Skeletal muscle cell (primary cell): Measurements from ENCODE around the gene TMEM209.
"Not testable (repeated sequence)": the region's sequence is repeated elsewhere in the genome, so short reads cannot be mapped to it uniquely, and the experiment has no call there.

Experiments used
- DNase-seq: peaks from one replicate; pipeline ENCODE4 v3.0.0-alpha.2; 2010; ENCODE audit warnings: low read depth
- H3K4me3 ChIP-seq: 2 replicates; pipeline ENCODE4 v1.5.1; 2011; ENCODE audit warnings: low read depth, mild to moderate bottlenecking, control low read depth, low read length, moderate library complexity

The TMEM209 gene

DNA sequence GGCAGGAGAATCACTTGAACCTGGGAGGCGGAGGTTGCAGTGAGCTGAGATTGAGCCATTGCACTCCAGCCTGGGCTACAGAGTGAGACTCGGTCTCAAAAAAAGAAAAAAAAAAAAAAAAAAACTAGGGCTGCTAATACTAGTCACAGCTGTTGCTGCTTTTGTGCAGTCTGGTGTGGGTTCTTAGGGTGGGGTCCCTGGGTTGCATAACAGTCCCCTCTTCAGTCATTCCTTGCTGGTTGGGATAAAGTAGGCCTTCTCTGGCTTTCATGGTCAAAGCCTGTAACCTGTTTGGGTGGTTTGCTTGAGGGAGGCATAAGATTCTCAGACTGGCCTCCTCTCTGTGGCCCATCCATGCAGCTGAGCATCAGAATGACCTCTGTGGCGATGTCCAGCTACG, 16.5 kb upstream of the TMEM209 start:
- no peak overlapping the region for H3K4me3 ChIP-seq
- DNase-seq: no peak

DNA sequence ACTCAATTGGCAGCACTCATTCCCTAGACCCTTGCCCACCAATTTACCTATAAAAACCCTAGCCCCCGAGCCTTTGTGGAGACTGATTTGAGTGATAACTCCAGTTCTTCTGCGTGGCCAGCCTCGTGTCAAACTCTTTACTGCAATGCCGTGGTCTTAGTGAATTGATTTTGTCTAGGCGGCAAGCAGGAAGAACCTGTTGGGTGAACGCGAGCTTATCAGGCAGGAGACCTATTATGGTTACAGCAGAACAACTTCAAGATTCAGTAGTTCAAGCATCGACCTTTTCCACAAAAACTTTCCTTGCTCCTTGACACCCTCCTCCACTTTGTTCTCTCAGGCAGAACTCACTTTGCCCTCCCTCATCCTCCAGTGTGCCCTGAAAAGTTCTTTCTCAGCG, 14.7 kb upstream of the TMEM209 start:
- no peak for DNase-seq
- no peak overlapping the region for H3K4me3 ChIP-seq

DNA sequence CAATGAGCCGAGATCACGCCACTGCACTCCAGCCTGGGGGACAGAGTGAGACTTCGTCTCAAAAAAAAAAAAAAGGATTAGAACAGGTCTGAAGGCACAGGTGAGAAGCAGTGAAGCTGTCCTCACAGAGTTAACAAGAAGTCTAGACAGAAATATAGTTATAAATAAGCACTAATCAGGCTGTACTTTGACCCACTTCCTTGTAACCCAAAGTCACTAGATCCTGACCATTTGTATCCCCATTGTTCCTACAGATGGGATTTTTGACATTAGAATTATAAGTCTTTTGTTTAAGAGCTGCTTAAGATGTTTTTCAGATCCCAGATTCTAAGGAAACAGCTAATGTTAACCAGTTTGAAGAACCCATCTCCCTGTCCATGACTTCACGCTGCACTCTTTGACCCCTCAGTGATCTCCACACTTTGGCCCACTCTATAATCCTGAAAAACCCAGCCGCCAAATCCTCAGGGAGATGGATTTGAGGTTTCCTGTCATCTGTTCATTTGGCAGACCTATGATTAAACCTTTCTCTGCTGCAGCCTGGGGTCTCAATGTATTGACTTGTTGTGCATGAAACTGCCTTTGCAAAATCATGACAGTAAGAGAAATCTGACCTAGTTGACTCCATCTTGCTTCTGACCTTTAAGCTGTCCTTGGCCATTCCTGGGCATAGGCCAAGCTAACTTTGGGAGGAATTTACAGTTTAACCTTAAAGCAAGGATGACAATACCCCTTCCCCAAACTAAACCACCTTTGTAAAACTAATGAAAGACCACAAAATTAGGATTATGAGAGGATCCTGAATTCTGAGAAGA, 13.8 kb upstream of the TMEM209 start:
- DNase-seq: no peak
- no peak overlapping the region for H3K4me3 ChIP-seq

DNA sequence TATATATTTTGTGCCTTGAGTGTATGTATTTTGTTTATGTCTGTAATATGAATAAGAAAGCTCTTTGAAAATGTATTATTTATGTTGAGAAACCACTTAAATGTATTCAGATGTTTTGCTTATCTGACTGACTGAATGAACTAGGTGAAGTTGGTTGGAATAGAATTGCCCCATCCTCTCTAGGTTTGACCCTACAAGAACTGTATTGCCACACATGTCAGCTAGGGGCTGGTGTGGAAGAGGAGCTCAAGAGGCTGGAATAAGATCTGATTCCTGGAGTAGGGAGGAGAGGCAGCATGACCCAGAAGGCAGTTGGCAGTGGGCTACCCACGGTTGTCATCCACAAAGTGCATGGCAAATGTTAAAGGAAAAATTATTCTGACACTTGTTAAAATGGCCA, 11.5 kb upstream of the TMEM209 start:
- H3K4me3 ChIP-seq: no peak overlapping the region
- DNase-seq: no peak

DNA sequence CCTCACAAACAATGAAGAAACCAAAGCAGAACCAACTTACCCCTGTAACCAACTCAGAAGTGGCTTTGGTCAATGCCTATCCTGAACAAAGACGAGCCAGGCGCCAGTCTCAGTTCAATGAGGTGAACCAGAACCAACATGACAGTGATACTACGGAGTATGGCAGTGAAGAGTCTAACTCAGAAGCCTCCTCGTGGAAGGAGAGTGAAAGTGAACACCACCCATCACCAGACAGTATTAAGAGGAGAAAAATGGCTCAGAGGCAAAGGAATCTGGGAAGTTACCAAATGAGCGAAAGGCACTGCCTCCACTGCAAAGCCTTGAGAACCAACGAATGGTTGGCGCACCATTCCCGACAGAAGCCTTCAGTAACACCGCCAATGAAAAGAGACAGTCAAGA, 10.8 kb upstream of the TMEM209 start:
- no peak overlapping the region for H3K4me3 ChIP-seq
- DNase-seq: no peak

DNA sequence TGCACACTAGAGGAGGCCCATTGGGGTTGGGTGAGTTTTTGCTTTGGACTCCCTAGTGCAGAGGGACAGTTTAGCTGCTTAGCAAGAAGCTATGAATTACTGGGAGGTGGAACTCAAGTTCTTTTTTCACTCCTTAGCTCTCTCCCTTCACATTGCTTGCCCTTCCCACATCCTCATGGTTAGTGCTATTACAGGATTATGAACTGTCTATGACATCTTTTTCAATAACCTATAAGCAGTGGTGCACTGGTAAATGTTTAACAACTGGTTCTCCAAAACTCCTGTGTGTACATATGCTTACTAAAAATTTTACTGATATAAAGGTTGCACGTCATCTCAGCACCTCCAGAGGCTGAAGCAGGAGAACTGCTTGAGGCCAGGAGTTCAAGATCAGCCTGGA, 8.6 kb upstream of the TMEM209 start:
- H3K4me3 ChIP-seq: no peak overlapping the region
- no peak for DNase-seq

DNA sequence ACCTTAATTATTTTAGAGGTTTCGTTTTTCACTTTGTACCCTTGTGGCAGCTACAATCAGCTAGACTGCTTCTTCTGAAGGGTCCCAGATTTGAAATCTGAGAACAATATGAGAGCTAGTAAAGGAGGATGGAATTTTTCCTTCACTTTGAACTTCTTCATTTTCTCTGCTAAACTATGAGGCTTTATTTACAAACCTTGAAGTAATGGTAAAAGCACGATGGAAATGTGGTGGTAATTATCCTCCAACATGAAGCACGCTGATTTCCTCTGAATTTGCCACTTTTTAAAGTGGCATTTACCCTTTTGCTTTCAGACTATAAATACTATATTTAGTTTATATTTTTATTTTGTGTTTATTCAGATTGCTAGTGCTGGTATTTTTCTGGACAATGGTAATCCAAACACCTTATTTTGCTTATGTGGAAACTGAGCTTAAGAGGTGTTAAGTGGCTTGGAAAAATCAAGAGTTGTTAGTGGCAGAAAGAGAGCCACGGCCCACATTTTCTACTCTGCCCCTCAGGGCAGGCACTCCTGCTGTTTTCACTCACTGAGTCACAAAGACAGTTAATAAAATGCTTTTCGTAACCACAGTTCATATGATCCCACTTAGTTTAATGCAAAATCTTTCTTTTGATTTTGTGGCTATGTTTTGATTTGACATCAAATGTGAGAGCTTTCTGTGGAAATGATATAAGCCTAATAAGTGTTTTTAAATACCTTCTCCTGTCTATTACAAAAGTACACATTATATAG, 5.2 kb upstream of the TMEM209 start:
- H3K4me3 ChIP-seq: no peak overlapping the region
- no peak for DNase-seq

DNA sequence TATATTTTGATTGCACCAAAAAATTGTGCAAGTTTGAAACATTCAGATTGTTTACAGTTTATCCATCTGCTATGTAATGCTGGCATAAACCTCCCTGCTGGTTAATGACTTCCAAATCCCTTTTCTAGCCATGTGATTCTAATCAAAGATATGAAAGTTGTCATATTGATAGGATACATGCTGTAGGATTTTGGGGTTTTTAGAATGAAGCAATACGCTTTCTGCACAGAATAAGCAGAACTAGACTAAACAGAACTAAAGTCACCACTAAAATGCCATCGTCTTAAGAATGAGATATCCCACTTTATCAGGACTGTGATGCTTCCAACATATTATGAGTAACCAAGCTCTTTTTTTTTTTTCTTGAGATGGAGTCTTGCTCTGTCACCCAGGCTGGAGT, 3.3 kb upstream of the TMEM209 start:
- DNase-seq: no peak
- H3K4me3 ChIP-seq: no peak overlapping the region

DNA sequence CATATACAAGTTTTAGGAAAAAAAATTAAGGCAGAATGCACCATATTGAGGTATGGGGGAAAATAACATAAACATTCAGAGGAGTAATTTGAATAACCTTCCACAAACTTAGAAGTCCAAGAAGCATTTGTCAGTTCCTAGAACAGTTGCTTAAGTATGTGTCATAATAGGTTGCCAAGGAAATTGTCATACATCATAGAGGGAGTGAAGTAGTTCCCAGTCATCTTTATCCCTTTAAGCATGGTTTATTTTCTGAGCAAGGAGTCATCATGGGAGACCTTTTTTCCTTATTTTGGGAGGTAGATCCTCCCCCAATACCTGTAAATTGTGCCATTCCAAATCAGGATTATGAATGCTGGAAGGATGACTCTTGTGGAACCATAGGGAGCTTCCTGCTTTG, 2.4 kb upstream of the TMEM209 start, which contains the start of gene SSMEM1:
TSS of gene SSMEM1 (plus strand) at position 219 of the 400 bp plus-strand sequence. CDS start at position 270, 51 bp downstream.
- no peak within 1 kb of the TSS for H3K4me3 ChIP-seq
- peak; percentile 39 for DNase-seq

DNA sequence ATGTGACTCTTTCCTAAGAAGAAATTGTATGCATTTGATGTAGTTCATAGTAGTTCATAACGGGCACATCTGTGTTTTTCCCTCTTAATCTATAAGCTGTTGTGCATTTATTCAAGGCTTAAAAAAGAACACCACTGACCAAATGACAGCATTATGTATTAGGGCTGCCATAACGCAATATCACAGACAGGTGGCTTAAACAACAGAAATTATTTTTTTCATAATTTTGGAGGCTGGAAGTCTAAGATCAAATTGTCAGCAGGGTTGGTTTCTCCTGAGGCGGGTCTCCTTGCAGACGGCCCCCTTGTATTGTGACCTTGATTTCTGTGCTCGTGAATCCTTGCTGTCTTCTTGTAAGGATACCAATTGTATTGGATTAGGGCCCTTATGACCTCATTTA, 1.8 kb upstream of the TMEM209 start:
- DNase-seq: no peak
- H3K4me3 ChIP-seq: no peak overlapping the region

DNA sequence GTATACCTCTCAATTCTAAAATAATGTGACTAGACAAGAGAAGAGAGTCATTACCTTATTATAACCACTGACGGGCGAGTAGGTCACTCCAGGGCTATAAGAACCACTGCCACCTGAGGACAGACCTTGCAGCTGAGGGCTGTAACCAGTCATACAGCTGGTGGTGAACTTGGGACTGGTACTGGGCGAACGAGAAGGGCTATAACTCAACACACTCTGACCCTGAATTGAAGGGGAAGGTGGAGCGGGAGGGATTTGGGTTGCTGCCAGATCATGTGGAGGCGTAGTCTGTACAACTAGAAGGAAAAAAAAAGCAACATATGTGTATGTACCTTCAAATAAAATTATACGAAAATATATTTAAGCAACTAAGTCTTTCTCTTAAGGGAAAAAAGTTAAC, 3.4 kb downstream of the TMEM209 start:
- no peak for DNase-seq
- H3K4me3 ChIP-seq: no peak overlapping the region

DNA sequence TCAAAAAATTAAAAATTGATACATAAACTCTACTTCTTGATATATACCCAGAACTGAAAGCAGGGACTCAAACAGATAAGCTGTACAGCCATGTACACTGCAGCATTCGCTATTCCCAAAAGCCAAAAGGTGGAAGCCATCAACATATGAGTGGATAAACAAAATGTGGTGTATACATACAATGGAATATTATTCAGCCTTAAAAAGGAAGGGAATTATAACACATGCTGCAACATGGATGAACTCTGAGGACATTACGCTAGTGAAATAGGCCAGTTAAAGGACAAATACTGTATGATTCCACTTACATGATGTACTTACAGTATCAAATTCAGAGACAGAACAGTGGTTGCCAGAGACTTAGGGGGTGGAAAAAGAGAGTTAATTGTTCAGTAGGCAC, 8.1 kb downstream of the TMEM209 start:
- no peak overlapping the region for H3K4me3 ChIP-seq
- no peak for DNase-seq

DNA sequence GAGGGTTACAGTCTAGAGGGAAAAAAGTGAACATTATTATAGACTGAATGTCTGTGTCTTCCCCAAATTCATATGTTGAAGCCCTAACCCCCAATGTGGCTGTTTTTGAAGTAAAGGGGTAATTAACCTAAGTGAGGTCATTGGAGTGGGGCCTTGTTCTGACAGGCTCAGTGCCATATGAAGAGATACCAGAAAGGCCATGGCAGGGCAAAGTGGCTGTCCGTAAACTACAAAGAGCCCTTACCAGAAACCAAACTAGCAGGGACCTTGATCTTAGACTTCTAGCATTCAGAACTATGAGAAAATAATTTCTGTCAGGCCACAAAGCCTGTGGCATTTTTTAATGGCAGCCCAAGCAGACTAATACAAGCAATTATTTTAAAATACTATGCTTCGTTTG, 8.7 kb downstream of the TMEM209 start:
- DNase-seq: no peak

DNA sequence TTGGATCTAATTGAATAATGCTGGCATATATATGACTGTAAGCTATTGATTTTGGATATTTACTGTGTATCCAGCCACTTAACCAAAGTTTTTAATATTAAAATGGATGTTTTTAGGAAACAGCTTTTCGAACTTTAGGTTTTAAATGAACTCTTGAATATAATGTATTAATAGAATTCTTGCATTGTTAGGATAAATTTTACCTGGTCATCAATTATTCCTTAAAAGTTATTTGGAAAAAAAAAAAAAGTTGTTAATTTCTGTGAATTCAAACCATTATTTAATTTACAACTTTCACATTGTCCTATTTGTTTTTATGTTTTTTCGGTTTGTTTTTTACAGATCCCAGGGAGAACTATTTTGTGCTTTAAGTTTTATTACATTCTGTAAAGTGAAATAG, 9.8 kb downstream of the TMEM209 start:
- no peak for DNase-seq
- no peak overlapping the region for H3K4me3 ChIP-seq

More for the DNA sequence above, 8.7 kb downstream of the TMEM209 start:
- no peak overlapping the region for H3K4me3 ChIP-seq

DNA sequence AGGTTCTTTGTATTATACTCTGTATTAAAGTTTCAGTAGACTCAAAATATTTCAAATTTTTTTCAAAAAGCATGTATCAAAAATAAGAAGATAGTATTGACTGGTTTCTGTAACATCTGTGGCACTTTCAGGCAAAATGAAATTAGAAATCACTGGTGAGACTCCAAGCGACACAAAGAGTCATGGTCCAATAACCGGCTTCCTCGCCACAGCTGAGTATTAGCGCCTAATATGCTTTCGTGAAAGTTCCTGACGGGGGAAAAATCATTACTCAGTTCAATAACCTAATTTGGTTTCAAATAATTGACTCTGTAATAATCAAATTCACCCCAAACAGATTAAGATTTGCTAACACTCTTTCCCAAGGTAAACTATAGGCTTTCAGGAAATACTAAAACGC, 13.4 kb downstream of the TMEM209 start:
- no peak overlapping the region for H3K4me3 ChIP-seq
- no peak for DNase-seq

DNA sequence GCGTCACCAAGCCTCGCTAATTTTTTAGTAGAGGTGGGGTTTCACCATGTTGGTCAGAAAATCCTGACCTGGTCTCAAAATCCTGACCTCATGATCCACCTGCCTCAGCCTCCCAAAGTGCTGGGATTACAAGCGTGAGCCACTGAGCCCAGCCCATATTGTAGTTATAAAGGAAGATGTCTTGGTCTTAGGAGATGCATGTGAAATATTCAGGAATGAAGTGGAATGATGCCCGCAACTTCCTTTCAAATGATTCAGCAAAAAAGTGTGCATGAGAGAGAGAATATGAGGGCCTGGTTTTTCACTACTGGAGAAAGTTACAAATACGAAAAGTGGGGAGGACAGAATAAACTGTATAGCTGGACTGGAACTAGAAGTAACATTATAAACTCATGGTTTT, 15.9 kb downstream of the TMEM209 start:
- no peak overlapping the region for H3K4me3 ChIP-seq
- DNase-seq: no peak

DNA sequence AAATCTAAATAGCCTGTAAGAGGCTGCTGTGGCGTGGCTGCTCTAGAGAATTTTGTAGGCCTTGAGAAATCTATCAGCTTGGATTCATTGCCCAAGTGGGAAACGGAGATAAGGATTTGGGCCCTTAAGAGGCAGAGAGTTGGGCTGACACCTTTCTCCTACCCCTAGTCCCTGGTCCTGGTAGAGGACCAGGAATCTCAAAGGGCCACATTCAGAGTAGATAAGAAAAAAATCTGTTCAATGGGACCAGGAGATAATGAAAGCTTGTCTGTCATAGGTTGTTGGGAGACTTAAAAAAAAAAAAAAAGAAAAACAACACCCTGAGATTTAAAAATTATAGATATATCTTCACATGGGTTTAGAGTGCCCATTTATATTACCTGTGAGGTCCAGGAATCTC, 17.8 kb downstream of the TMEM209 start:
- no peak overlapping the region for H3K4me3 ChIP-seq
- DNase-seq: no peak

DNA sequence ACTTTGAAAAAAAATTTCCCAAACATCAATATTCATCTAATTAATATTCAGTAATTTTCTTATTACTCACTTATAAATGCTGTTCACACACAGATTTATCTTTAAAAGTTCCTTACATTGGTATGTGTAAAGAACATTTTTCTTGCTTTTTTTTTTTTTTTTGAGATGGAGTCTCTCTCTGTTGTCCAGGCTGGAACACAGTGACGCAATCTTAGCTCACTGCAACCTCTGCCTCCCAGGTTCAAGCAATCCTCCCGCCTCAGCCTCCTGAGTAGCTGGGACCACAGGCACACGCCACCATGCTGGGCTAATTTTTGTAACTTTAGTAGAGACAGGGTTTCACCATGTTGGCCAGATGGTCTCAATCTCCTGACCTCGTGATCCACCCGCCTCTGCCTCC, 20.9 kb downstream of the TMEM209 start:
- DNase-seq, H3K4me3 ChIP-seq: not testable (repeated sequence)

DNA sequence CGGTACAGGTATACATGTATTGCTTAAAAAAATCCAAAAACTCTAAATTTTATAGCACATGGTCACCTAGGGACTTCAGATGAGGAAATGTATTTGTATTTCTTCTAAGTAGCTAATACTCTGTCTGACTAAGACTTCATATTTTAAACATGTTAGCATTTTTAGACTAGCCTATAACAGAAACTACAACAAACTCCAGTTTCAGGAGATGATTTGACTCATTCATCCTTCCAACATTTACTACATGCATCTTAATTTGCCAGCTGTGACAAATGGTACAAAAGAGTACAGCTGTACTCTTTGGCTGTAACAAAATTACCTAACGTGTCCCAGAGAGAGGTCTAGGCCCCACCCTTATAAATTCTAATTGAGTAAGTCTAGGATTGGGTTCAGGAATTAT, 22.2 kb downstream of the TMEM209 start:
- no peak for DNase-seq
- H3K4me3 ChIP-seq: no peak overlapping the region

DNA sequence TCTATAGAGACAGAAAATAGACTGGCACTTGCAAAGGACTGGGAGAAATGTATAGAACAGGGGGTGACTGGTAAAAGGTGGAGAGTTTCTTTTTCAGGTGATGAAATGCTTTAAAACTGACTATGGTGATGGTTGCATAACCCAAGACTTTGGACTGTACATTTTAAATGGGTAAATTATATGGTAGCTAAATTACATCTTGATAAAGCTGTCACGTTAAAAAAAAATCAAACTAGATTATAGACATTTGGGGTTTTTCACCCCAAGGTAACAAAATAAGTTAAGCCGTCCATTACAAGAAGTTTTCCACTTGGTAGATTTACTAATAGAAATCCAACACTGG, 24.0 kb downstream of the TMEM209 start:
- no peak overlapping the region for H3K4me3 ChIP-seq
- DNase-seq: no peak
